Fibroblast of lung (primary cell): ENCODE measurements around the gene B9D1. TPM values are rescaled to one million over a fixed set of nuclear protein-coding genes. Genes with fewer than 3 reads are reported as not detected.

Experiments
- DNase-seq, 2 donors: peaks; one replicate each; pipeline versions ENCODE4 v3.0.0 to v3.0.0-alpha.2; 2010; ENCODE audit warnings: low read depth in 2 of 2
- H2AFZ ChIP-seq: 2 replicates; pipeline ENCODE4 v1.5.1; 2012; ENCODE audit warnings: low read length, control low read depth, inconsistent platforms
- H3K27ac ChIP-seq: 2 replicates; pipeline ENCODE4 v1.5.1; 2011; ENCODE audit warnings: low read length, control low read depth; ENCODE audit not compliant: insufficient read depth
- H3K27me3 ChIP-seq: 2 replicates; pipeline ENCODE4 v1.5.1; 2011; ENCODE audit warnings: mild to moderate bottlenecking, low read length; ENCODE audit not compliant: control insufficient read depth, insufficient read depth
- H3K36me3 ChIP-seq: 2 replicates; pipeline ENCODE4 v1.5.1; 2011; ENCODE audit warnings: low read length; ENCODE audit not compliant: control insufficient read depth, insufficient read depth
- H3K4me1 ChIP-seq: 2 replicates; pipeline ENCODE4 v1.5.1; 2011; ENCODE audit warnings: low read length; ENCODE audit not compliant: control insufficient read depth, insufficient read depth; ENCODE audit errors: extremely low read depth
- H3K4me2 ChIP-seq: 2 replicates; pipeline ENCODE4 v1.5.1; 2011; ENCODE audit warnings: low read length, control low read depth; ENCODE audit not compliant: insufficient read depth; ENCODE audit errors: extremely low read depth
- H3K4me3 ChIP-seq, 4 experiments: fragments of 200-600 bp in 1 of 4; sonication (generic) in 1 of 4; replicated peaks in 1 of 4; 2 replicates each; pipeline ENCODE4 v1.5.1; 2011 to 2016; ENCODE audit warnings: low read length in 4 of 4, low read depth in 3 of 4, mild to moderate bottlenecking in 3 of 4, control low read depth in 2 of 4, inconsistent platforms in 1 of 4, mixed read lengths in 1 of 4; ENCODE audit not compliant: insufficient read depth in 1 of 4; ENCODE audit errors: control extremely low read depth in 1 of 4
- H3K79me2 ChIP-seq: 2 replicates; pipeline ENCODE4 v1.5.1; 2012; ENCODE audit warnings: mild to moderate bottlenecking, low read length, inconsistent platforms; ENCODE audit not compliant: control insufficient read depth, insufficient read depth
- H3K9ac ChIP-seq: 2 replicates; pipeline ENCODE4 v1.5.1; 2011; ENCODE audit warnings: mild to moderate bottlenecking, low read length, control low read depth; ENCODE audit not compliant: insufficient read depth
- H3K9me3 ChIP-seq: 2 replicates; pipeline ENCODE4 v1.5.1; 2012; ENCODE audit warnings: low read depth, low read length; ENCODE audit not compliant: control insufficient read depth, insufficient read depth
- H4K20me1 ChIP-seq: 2 replicates; pipeline ENCODE4 v1.5.1; 2011; ENCODE audit warnings: low read length; ENCODE audit not compliant: control insufficient read depth, insufficient read depth; ENCODE audit errors: extremely low read depth
- CTCF ChIP-seq, 2 donors: IDR thresholded peaks in 1 of 2; conservative IDR thresholded peaks in 1 of 2; 1 replicate in 1 of 2; 2 replicates in 1 of 2; pipeline ENCODE4 v1.5.1; 2011 to 2012; ENCODE audit warnings: low read length in 2 of 2, control low read depth in 1 of 2, inconsistent platforms in 1 of 2, low read depth in 1 of 2, mild to moderate bottlenecking in 1 of 2
- EZH2 ChIP-seq: IDR thresholded peaks from 2 replicates; pipeline ENCODE4 v1.5.1; 2012; ENCODE audit warnings: low read length, control low read depth, mild to moderate bottlenecking; ENCODE audit errors: missing control alignments
- polyA plus RNA-seq, 2 donors: library from polyadenylated mRNA; depleted of rRNA in 1 of 2; stranded (reverse) in 1 of 2; unstranded in 1 of 2; fragments of >200 nt; gene quantifications; 2 replicates each; pipeline ENCODE4 v1.2.1, GENCODE V29; 2011 to 2012; ENCODE audit warnings: missing spikeins in 1 of 2
- total RNA-seq: library from RNA; depleted of rRNA; stranded (reverse); fragments of >200 nt; gene quantifications from 2 replicates; pipeline ENCODE4 v1.2.1, GENCODE V29; 2014

Gene B9D1
- total and polyA plus RNA-seq, 2 donors (not counting 1 experiment from before 2014, with no cell fraction given), result 35.7 to 38.5 TPM

- Histone ChIP-seq H3K27ac (peak overlapping the region; percentile 99), H3K4me3 (peak overlapping the region; percentile 68 to 86 (median 80)), H4K20me1 (no peaks in the 10 kb centered on the region), H3K36me3 (peaks cover 33% of the 10 kb centered on the region), H3K9ac (peak overlapping the region; percentile 82), H3K27me3 (no peaks in the 10 kb centered on the region), H3K4me2 (peak overlapping the region; percentile 95), H2AFZ (no peak overlapping the region), H3K4me1 (peaks cover 25% of the 10 kb centered on the region), H3K79me2 (peaks cover 20% of the 10 kb centered on the region), H3K9me3 (no peaks in the 10 kb centered on the region)
- DNase-seq, result no peak
- TF ChIP-seq CTCF (conservative IDR thresholded peaks at IDR 0.05 in 1 of 2, IDR thresholded peaks at IDR 0.05 in 1 of 2; ENCODE audit: low read depth in 1 of 2, low read length in 2 of 2) (no peak), EZH2 (no peak)
These were observed 17.0 kb upstream of the B9D1 start for GRCh38 chr17:19379361-19380065.

GRCh38 chr17:19378416-19379360 is 16.2 kb upstream of the B9D1 start, which contains the start of gene MAPK7:
Gene MAPK7 (plus strand): TSS chr17:19378498. CDS start chr17:19378901, 403 bp downstream.
- peak within 1 kb of the TSS; percentile 93 for H3K9ac ChIP-seq
- TF ChIP-seq CTCF (conservative IDR thresholded peaks at IDR 0.05 in 1 of 2, IDR thresholded peaks at IDR 0.05 in 1 of 2; ENCODE audit: low read depth in 1 of 2, low read length in 2 of 2) (no peak), EZH2 (no peak)
- peak within 1 kb of the TSS; percentile 99 for H3K27ac ChIP-seq
- peak within 1 kb of the TSS; percentile 73 to 86 (median 80) for H3K4me3 ChIP-seq
- no peak for DNase-seq
- peaks cover 30% of the 10 kb centered on the region for H3K36me3 ChIP-seq
- H4K20me1 ChIP-seq, result no peaks in the 10 kb centered on the region
- H3K79me2 ChIP-seq, result peaks cover 20% of the 10 kb centered on the region
- peak within 1 kb of the TSS; percentile 95 for H3K4me2 ChIP-seq
- H3K9me3 ChIP-seq, result no peaks in the 10 kb centered on the region
- H2AFZ ChIP-seq, result peak within 1 kb of the TSS; percentile 92
- H3K4me1 ChIP-seq, result peaks cover 17% of the 10 kb centered on the region
- H3K27me3 ChIP-seq, result no peaks in the 10 kb centered on the region
